Myocyte (in vitro differentiated cells): ENCODE data around the gene PLEKHO2. TPM values are rescaled to one million over a fixed set of nuclear protein-coding genes. Genes with fewer than 3 reads are reported as not detected.

Experiments
- DNase-seq: peaks from one replicate; pipeline ENCODE4 v3.0.0-alpha.2; 2012; ENCODE audit warnings: low read depth
- total RNA-seq: library from RNA; depleted of rRNA; stranded (reverse); fragments of >200 nt; gene quantifications from 2 replicates; pipeline ENCODE4 v1.2.3, GENCODE V29; 2014

Gene PLEKHO2
- total RNA-seq, 1 donor from 2014 or later = 21.6 TPM

- peak; percentile 69 for DNase-seq
Measured at GRCh38 chr15:64855205-64855975, 13.7 kb downstream of the PLEKHO2 start.

GRCh38 chr15:64856429-64857145, 14.9 kb downstream of the PLEKHO2 start:
- DNase-seq = peak; percentile 75

GRCh38 chr15:64857421-64857820, 15.7 kb downstream of the PLEKHO2 start:
- peak; percentile 57 for DNase-seq

GRCh38 chr15:64858021-64858575, 16.4 kb downstream of the PLEKHO2 start:
- no peak for DNase-seq

- DNase-seq = no peak
Measured at GRCh38 chr15:64859226-64859625, 17.5 kb downstream of the PLEKHO2 start.

GRCh38 chr15:64861331-64861730, 19.6 kb downstream of the PLEKHO2 start:
- DNase-seq = no peak

GRCh38 chr15:64861960-64862359, 20.2 kb downstream of the PLEKHO2 start:
- no peak for DNase-seq

- DNase-seq = no peak
Measured at GRCh38 chr15:64862408-64862807, 20.7 kb downstream of the PLEKHO2 start.

- peak; percentile 99 for DNase-seq
Measured at GRCh38 chr15:64864068-64864467, 22.4 kb downstream of the PLEKHO2 start.

GRCh38 chr15:64865126-64865997, 23.6 kb downstream of the PLEKHO2 start:
- DNase-seq = no peak

GRCh38 chr15:64865998-64866520, 24.3 kb downstream of the PLEKHO2 start:
- DNase-seq = peak; percentile 96

- no peak for DNase-seq
Measured at GRCh38 chr15:64869501-64869900, 27.8 kb downstream of the PLEKHO2 start.

- DNase-seq = no peak
Measured at GRCh38 chr15:64870353-64870752, 28.6 kb downstream of the PLEKHO2 start.

GRCh38 chr15:64875641-64876223, 34.0 kb downstream of the PLEKHO2 start:
- no peak for DNase-seq

GRCh38 chr15:64877435-64877834, 35.7 kb downstream of the PLEKHO2 start:
- DNase-seq = peak; percentile 89

- DNase-seq = no peak
Measured at GRCh38 chr15:64878705-64879104, 37.0 kb downstream of the PLEKHO2 start.

GRCh38 chr15:64883100-64883581, 41.4 kb downstream of the PLEKHO2 start:
- DNase-seq = no peak

GRCh38 chr15:64883997-64884511, 42.3 kb downstream of the PLEKHO2 start:
- peak; percentile 88 for DNase-seq

GRCh38 chr15:64884679-64885078, 43.0 kb downstream of the PLEKHO2 start:
- DNase-seq = no peak

GRCh38 chr15:64888336-64888735, 46.6 kb downstream of the PLEKHO2 start:
- DNase-seq = no peak
